Endothelial cell of umbilical vein (primary cell): ENCODE measurements around the gene MGAT4D. TPM values are rescaled to one million over a fixed set of nuclear protein-coding genes. Genes with fewer than 3 reads are reported as not detected.

ENCODE experiments used
- BruUV-seq: library from RNA; stranded (reverse); fragments of 400-500 nt; replicated peaks from 2 replicates; lab custom pipeline; 2021; lab: Mats Ljungman, UMichigan
- CTCF ChIA-PET: fragments of 300-600, 350-600 bp; sonication (Branson Sonifier 250); formaldehyde crosslinking; loops from one replicate; lab custom pipeline; 2021; ENCODE audit warnings: antibody characterized with exemption, inconsistent platforms; lab: Charles Lee
- POLR2A ChIA-PET: fragments of 300-600, 350-600 bp; sonication (Branson Sonifier 250); formaldehyde crosslinking; loops from one replicate; lab custom pipeline; 2021; ENCODE audit warnings: antibody characterized with exemption, inconsistent platforms; lab: Charles Lee
- DNase-seq: peaks from one replicate; pipeline ENCODE4 v3.0.0-alpha.2; 2011; ENCODE audit warnings: low read depth, low spot score
- FAIRE-seq: peaks from 2 replicates; lab custom pipeline; 2011; peaks lifted over from hg19 to GRCh38; lab: Jason Lieb, UNC
- H2AFZ ChIP-seq: 2 replicates; pipeline ENCODE4 v1.6.0; 2012; ENCODE audit warnings: low read depth, low read length, control low read depth, inconsistent platforms
- H3K27ac ChIP-seq: 2 replicates; pipeline ENCODE4 v1.5.1; 2011; ENCODE audit warnings: low read depth, mild to moderate bottlenecking, control low read depth, low read length, moderate library complexity; ENCODE audit not compliant: insufficient read depth
- H3K27me3 ChIP-seq, 2 experiments: 2 replicates each; pipeline versions ENCODE4 v1.6.0 to v1.6.1; 2011; ENCODE audit warnings: low read length in 2 of 2, mixed read lengths in 1 of 2; ENCODE audit not compliant: control insufficient read depth in 2 of 2, insufficient read depth in 2 of 2
- H3K36me3 ChIP-seq, 2 experiments: 2 replicates in 1 of 2; 3 replicates in 1 of 2; pipeline ENCODE4 v1.5.1; 2011; ENCODE audit warnings: low read length in 2 of 2, mild to moderate bottlenecking in 1 of 2, moderate library complexity in 1 of 2; ENCODE audit not compliant: control insufficient read depth in 2 of 2, insufficient read depth in 2 of 2; ENCODE audit errors: extremely low read depth in 1 of 2
- H3K4me1 ChIP-seq: 3 replicates; pipeline ENCODE4 v1.5.1; 2011; ENCODE audit warnings: mild to moderate bottlenecking, low read length; ENCODE audit not compliant: control insufficient read depth, insufficient read depth; ENCODE audit errors: extremely low read depth
- H3K4me2 ChIP-seq: 2 replicates; pipeline ENCODE4 v1.6.1; 2011; ENCODE audit warnings: low read length, control low read depth, mixed read lengths; ENCODE audit not compliant: insufficient read depth
- H3K4me3 ChIP-seq, 3 experiments: fragments of 200-600 bp in 1 of 3; sonication (generic), shearing (Covaris generic) in 1 of 3; replicated peaks in 1 of 3; 2 replicates each; pipeline ENCODE4 v1.5.1; 2011 to 2016; ENCODE audit warnings: control low read depth in 3 of 3, low read length in 3 of 3, mild to moderate bottlenecking in 2 of 3, inconsistent platforms in 1 of 3, low read depth in 1 of 3, moderate library complexity in 1 of 3; ENCODE audit not compliant: insufficient read depth in 1 of 3
- H3K79me2 ChIP-seq: 2 replicates; pipeline ENCODE4 v1.6.0; 2012; ENCODE audit warnings: low read length, inconsistent platforms; ENCODE audit not compliant: control insufficient read depth, insufficient read depth
- H3K9ac ChIP-seq: replicated peaks from 2 replicates; pipeline ENCODE3; 2011; ENCODE audit warnings: low read length, control low read depth; ENCODE audit not compliant: insufficient read depth; ENCODE audit errors: extremely low read depth
- H3K9me1 ChIP-seq: replicated peaks from 3 replicates; pipeline ENCODE4 v1.6.0; 2011; ENCODE audit warnings: mild to moderate bottlenecking, low read length; ENCODE audit not compliant: control insufficient read depth, insufficient read depth; ENCODE audit errors: extremely low read depth
- H3K9me3 ChIP-seq: replicated peaks from 2 replicates; pipeline ENCODE4 v1.5.1; 2012; ENCODE audit warnings: low read length, inconsistent platforms; ENCODE audit not compliant: control insufficient read depth, insufficient read depth
- H4K20me1 ChIP-seq: replicated peaks from 2 replicates; pipeline ENCODE3; 2011; ENCODE audit warnings: mild to moderate bottlenecking, low read length; ENCODE audit not compliant: control insufficient read depth, insufficient read depth; ENCODE audit errors: extremely low read depth
- EZH2 ChIP-seq: IDR thresholded peaks from 2 replicates; pipeline ENCODE4 v1.6.1; 2012; ENCODE audit warnings: borderline replicate concordance, low read depth, mild to moderate bottlenecking, moderate library complexity, low read length, inconsistent platforms; ENCODE audit not compliant: severe bottlenecking
- FOS ChIP-seq: IDR thresholded peaks from 2 replicates; pipeline ENCODE4 v1.6.1; 2011; ENCODE audit warnings: mild to moderate bottlenecking, low read length, moderate library complexity, borderline replicate concordance; ENCODE audit not compliant: insufficient read depth
- GATA2 ChIP-seq: IDR thresholded peaks from 2 replicates; pipeline ENCODE4 v1.7.0; 2011; ENCODE audit warnings: low read depth, mild to moderate bottlenecking, moderate library complexity, mixed read lengths, low read length; ENCODE audit not compliant: insufficient read length, insufficient read depth
- JUN ChIP-seq: IDR thresholded peaks from 2 replicates; pipeline ENCODE4 v1.6.1; 2011; ENCODE audit warnings: borderline replicate concordance, low read depth; ENCODE audit not compliant: insufficient read length, insufficient read depth
- MYC ChIP-seq: IDR thresholded peaks from one replicate; pipeline ENCODE4 v1.6.1; 2011; ENCODE audit warnings: mild to moderate bottlenecking, low read depth, low read length
- POLR2A ChIP-seq: IDR thresholded peaks from 2 replicates; pipeline ENCODE4 v1.6.1; 2012; ENCODE audit warnings: low read depth, mild to moderate bottlenecking, control low read depth, low read length
- POLR2AphosphoS5 ChIP-seq: IDR thresholded peaks from 2 replicates; pipeline ENCODE4 v1.6.1; 2012; ENCODE audit warnings: low read depth, mild to moderate bottlenecking, control low read depth, low read length, moderate library complexity; ENCODE audit not compliant: insufficient read depth
- dilution Hi-C: fragments of 300-500 bp; cut with MboI; formaldehyde crosslinking; loops from one replicate; pipeline ENCODE4 v1.15.0; 2019; ENCODE audit warnings: low sequenced_read_pairs; ENCODE audit not compliant: extremely low pct_ligation_motif_present
- intact Hi-C: fragments of 100-400 bp; cut with micrococcal nuclease; formaldehyde crosslinking; loops from one replicate; pipeline ENCODE4 v1.10.0; 2022
- polyA plus RNA-seq, 4 experiments: library from polyadenylated mRNA; depleted of rRNA in 3 of 4; stranded (reverse) in 3 of 4; unstranded in 1 of 4; fragments of >200 nt; gene quantifications; 2 replicates each; pipeline versions ENCODE4 v1.2.1 to v1.2.3, GENCODE V29; 2011 to 2012; ENCODE audit warnings: missing spikeins in 1 of 4
- total RNA-seq: library from RNA; stranded (reverse); gene quantifications from 2 replicates; pipeline ENCODE4 v1.2.3, GENCODE V29; 2021
- TF ChIP-seq, protein P1 (sequence below): IDR thresholded peaks from 2 replicates; pipeline ENCODE4 v1.6.1; 2011; ENCODE audit not compliant: insufficient read depth, insufficient read length
- TF ChIP-seq, protein P2 (sequence below), 2 donors: IDR thresholded peaks; 1 replicate in 1 of 2; 2 replicates in 1 of 2; pipeline ENCODE4 v1.5.1; 2011; ENCODE audit warnings: low read length in 2 of 2, mild to moderate bottlenecking in 2 of 2, moderate library complexity in 2 of 2, control low read depth in 1 of 2, inconsistent platforms in 1 of 2, low read depth in 1 of 2; ENCODE audit not compliant: insufficient read depth in 1 of 2; ENCODE audit errors: extremely low read depth in 1 of 2

The MGAT4D gene
- total and polyA plus RNA-seq, 2 donors (not counting 3 experiments of a cell fraction or from before 2014, with no cell fraction given): not detected

DNA sequence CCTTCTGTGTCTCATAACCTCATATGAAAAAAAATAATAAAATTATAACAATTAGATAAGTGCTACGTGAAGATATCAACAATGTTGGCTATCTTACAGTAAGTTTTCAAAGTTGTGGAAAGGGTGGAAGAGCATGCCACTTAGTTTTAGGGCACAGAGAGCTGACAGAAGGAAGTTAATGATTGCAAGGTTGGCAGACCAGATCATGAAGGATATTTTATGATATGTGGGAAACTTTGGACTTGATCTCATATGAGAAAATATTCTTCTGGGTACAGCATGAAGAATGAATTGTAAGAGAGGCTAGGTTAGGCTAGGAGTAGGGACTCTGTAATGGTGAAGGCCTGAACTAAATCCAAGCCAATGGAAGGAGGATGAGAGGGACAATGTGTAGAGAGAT is 34.5 kb downstream of the MGAT4D start:
- H3K4me2 ChIP-seq: no peak overlapping the region
- BruUV-seq: no TSS peak
- dilution Hi-C loops: no loop called here
- peaks cover 4 to 24% of the 10 kb centered on the region in 2 experiments for H3K27me3 ChIP-seq
- intact Hi-C loops: no loop called here
- no peaks in the 10 kb centered on the region for H3K79me2 ChIP-seq
- H3K9me3 ChIP-seq: no peaks in the 10 kb centered on the region
- no peak for TF ChIP-seq POLR2AphosphoS5
- TF ChIP-seq GATA2: no peak
- TF ChIP-seq MYC: no peak
- TF ChIP-seq, protein P1, sequence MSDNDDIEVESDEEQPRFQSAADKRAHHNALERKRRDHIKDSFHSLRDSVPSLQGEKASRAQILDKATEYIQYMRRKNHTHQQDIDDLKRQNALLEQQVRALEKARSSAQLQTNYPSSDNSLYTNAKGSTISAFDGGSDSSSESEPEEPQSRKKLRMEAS: no peak
- TF ChIP-seq POLR2A: no peak
- TF ChIP-seq, protein P2, sequence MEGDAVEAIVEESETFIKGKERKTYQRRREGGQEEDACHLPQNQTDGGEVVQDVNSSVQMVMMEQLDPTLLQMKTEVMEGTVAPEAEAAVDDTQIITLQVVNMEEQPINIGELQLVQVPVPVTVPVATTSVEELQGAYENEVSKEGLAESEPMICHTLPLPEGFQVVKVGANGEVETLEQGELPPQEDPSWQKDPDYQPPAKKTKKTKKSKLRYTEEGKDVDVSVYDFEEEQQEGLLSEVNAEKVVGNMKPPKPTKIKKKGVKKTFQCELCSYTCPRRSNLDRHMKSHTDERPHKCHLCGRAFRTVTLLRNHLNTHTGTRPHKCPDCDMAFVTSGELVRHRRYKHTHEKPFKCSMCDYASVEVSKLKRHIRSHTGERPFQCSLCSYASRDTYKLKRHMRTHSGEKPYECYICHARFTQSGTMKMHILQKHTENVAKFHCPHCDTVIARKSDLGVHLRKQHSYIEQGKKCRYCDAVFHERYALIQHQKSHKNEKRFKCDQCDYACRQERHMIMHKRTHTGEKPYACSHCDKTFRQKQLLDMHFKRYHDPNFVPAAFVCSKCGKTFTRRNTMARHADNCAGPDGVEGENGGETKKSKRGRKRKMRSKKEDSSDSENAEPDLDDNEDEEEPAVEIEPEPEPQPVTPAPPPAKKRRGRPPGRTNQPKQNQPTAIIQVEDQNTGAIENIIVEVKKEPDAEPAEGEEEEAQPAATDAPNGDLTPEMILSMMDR (IDR thresholded peaks at IDR 0.05; ENCODE audit: extremely low read depth in 1 of 2, insufficient read depth in 1 of 2, low read depth in 1 of 2, low read length in 2 of 2): no peak
- no peak for TF ChIP-seq FOS
- no peak for TF ChIP-seq EZH2
- TF ChIP-seq JUN: no peak
- H2AFZ ChIP-seq: no peak overlapping the region
- FAIRE-seq (no peak), DNase-seq (no peak)
- no peaks in the 10 kb centered on the region for H4K20me1 ChIP-seq
- H3K36me3 ChIP-seq: no peaks in the 10 kb centered on the region
- no peaks in the 10 kb centered on the region for H3K4me1 ChIP-seq
- no peak overlapping the region for H3K9ac ChIP-seq
- ChIA-PET POLR2A (no interaction called here), CTCF (interaction anchor here (0.9 to 1.1 kb wide), 2 partner anchors 10 to 11 kb away, joined by 3 read pairs; no protein-coding TSS in a partner anchor)
- peaks cover 3% of the 10 kb centered on the region for H3K9me1 ChIP-seq
- H3K4me3 ChIP-seq: no peak overlapping the region
- H3K27ac ChIP-seq: no peak overlapping the region
